ENCODE measurements around the gene SPATA9.
"Not testable (repeated sequence)": the region's sequence is repeated elsewhere in the genome, so short reads cannot be mapped to it uniquely, and the experiment has no call there.

SPATA9 gene

GRCh38 chr5:95672641-95673040 is 10.2 kb downstream of the SPATA9 start:
- no peak for DNase-seq

DNA sequence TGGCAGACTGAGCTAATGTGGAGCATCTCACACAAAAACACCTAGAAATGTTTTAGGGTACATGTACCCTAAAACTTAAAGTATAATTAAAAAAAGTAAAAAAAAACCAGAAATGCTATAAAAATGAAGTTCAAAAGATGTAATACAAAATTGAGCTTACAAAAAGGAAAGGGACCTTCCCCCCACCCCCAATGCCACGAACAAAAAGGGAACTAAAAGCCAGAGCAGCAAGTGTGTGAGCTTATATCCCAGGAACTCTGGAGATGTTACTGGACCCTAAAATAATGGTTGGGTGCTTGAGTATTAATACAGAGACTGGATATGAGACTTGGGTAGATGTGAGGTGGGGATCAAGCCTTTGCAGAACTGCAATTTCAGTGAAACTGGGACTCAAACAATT is 11.0 kb downstream of the SPATA9 start:
- DNase-seq, result no peak

- no peak for DNase-seq
These were observed 12.2 kb downstream of the SPATA9 start for GRCh38 chr5:95670568-95670967.

DNA sequence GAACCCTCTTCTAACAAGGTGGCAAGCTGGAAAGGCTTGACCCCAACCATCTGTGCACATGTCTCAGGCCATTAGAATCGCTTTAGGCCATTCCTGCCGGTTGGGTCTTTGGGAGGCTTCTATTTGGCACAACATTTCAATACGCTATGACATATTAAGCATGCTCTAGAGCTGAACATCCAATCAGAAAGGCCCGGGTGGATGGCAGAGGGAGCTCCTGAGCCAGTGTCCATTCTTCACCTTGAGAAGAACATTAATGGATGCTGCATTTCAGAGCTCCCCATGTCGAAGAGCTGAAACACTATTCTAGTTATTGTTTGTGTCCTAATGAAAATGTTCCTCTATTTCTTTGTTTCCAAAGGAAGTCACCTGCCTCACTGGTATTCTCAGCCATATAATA is 12.8 kb downstream of the SPATA9 start:
- DNase-seq, result no peak

GRCh38 chr5:95669540-95669939 is 13.3 kb downstream of the SPATA9 start:
- no peak for DNase-seq

GRCh38 chr5:95668728-95669127 is 14.1 kb downstream of the SPATA9 start:
- DNase-seq, result no peak

- DNase-seq, result no peak
These were observed 14.6 kb downstream of the SPATA9 start for GRCh38 chr5:95668216-95668615.

DNA sequence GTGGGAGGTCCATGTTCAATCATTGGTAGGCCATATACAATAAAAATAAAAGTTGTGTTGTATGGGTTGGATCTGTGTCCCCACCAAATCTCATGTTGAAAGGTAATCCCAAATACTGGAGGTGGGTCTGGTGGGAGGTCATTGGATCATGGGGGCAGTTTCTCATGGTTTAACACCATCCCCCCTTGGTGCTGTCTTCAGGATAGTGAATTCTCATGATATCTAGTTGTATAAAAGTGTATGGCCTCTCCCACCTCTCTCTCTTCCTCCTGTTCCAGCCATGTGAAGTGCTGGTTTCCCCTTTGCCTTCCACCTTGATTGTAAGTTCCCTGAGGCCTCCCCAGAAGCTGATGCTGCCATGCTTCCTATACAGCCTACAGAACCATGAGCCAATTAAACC is 15.1 kb downstream of the SPATA9 start:
- no peak for DNase-seq

DNA sequence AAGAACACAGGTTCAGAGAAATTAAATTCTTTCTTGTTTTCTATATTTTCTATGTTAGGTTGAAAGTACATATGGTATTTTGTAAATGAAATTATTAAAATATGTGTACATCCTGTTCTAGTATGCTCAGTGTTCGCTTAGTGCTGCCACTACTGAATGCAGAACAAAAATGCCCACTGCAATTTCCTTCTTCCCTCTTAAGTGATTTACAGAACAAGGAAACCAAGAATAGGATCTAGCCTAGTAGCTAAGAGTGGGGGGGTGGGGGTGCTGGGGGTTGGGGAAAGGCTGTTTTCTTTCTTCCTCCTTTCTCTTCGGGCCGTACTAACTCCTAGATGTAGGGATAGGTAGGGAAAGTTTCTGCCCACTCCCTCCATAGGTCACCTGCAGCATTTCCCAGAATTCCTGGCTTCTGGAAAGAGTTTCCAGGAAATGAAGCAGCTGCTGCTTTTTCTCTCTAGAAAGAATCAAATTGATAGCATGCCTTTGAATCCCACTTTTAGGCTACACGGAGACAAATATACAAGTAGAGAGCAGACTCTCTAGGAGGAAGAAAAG is 15.7 kb downstream of the SPATA9 start:
- no peak for DNase-seq

DNA sequence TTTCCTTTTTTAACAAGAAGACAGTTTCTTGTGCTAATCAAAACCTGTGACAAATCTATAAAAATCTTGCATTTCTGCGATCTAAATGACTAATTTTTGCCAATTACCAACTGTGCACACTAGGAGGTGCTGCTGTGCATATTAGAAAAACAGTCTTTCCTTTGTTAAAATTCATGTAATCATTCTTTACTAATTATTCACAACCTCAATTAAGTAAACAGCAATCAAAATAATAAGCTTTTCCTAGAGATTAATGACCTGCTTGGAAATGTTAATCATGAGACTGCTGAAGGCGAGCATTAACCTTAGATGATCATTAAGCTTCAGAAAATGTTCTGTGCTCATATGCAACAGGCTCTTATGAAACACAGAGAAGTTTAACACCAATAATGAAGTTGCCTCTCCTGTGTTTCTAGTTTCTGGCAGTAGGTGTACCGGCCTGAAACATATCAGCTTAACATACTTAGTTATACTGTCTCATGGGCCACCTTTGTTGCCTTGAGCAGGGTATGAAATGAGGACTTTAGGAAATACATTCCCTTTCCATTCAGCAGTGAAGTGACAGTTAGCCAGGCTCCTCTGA is 18.5 kb downstream of the SPATA9 start:
- peak; percentile 23 for DNase-seq

GRCh38 chr5:95662946-95663345 is 19.8 kb downstream of the SPATA9 start:
- no peak for DNase-seq

DNA sequence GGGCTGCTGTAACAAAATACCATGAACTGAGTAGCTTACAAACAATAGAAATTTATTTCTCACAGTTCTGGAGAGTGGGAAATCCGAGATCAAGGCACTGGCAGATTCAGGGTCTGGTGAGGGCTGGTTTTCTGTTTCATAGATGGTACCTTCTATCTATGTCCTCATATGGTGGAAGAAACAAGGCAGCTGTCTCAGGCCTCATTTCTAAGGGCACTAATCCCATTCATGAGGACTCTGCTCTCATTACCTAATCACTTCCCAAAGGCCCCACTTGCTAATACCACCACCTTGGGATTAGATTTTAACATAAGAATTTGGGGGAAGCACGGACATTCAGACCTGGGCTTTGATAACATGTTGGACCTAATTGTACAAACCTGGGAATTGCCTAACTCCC is 22.7 kb downstream of the SPATA9 start:
- no peak for DNase-seq

DNA sequence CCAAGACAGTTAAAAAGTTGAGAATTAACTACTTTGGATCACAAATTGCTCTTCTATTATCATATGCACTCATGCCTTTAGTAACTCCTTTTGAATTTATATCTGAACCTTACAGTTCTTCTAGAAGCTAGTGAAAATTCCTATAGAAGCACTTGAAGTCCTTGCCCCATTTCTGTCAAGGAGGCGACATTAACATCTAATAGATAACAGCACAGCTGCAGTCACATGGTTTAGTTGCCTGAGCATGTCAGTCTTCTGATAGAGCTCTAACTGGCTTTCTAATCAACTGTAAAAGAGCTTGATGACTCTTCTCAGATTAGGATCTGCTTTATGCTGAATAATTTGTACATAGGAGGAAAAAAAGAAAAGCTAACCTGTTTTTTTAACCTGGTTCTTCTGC is 27.2 kb downstream of the SPATA9 start:
- no peak for DNase-seq

DNA sequence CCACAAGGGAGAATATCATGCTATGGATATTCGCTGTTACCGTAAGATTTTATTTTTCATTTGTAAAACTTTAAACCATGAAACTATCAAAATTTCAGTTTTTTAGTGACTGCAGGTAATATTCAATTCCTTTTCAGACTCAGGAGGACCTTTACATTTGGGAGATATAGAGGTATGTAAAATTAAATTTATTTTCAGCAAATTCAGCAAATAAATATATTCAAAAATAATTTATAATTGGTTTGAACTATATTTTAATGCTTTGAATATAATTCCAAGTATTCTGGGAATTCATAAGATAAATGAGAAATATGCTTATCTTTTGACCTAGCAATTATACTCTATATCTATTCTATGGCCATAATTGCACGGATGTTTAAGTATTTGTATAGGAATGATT is 28.6 kb downstream of the SPATA9 start:
- no peak for DNase-seq

- no peak for DNase-seq
These were observed 29.9 kb downstream of the SPATA9 start for GRCh38 chr5:95652849-95653248.

DNA sequence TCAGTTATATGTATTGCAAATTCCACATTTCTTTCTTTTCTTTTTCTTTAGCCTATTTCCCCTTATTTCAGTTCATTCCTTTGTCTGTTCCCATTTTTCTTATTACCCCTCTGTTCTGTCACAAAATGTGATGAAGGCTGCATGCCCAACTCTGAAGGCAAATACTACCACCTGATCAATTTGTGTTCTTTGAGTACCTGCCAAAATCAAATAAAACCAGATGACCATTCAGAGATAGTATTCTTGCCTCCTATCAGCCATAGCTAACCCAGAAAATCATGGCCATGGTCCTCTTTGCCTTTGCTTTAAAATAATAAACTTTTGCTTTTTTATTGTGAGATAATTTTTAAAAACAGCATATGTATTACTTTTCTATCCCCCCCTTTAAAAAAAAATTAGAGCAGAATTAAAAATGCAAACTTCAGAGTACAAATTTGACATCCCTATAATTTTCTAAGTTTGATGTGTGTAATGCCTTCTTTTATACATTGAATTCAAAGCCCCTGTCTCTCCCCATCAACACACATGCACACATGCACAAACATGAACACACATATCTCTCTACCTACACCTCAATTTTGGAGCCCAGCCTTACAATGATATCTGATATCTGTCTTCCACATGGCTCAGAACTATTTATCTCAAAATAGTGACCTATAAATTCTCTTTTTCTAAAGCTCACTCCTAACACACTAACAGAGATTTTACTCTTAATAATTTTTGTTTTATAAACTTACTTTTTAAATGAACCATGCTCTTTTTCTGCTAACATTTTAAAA is 32.8 kb downstream of the SPATA9 start:
- no peak for DNase-seq

DNA sequence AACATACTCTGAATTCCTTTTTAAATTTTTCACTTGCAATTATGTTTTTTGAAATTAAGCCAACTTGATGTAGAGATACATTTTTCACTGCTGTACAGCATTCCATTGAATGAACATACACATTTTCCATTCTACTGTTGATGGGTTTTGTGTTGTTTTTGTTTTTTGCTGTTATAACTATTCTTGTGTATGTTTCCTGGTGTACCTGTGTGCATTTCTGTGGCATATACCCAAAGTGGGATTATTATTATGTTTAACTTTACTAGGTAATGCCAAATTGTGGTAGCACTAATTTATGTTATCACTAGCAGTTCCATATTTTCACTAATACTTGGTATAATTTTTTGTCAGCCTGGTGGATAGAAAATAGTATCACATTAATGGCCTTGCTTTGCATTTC is 33.5 kb downstream of the SPATA9 start:
- DNase-seq, result no peak

- DNase-seq, result no peak
These were observed 34.6 kb downstream of the SPATA9 start for GRCh38 chr5:95647886-95648860.

DNA sequence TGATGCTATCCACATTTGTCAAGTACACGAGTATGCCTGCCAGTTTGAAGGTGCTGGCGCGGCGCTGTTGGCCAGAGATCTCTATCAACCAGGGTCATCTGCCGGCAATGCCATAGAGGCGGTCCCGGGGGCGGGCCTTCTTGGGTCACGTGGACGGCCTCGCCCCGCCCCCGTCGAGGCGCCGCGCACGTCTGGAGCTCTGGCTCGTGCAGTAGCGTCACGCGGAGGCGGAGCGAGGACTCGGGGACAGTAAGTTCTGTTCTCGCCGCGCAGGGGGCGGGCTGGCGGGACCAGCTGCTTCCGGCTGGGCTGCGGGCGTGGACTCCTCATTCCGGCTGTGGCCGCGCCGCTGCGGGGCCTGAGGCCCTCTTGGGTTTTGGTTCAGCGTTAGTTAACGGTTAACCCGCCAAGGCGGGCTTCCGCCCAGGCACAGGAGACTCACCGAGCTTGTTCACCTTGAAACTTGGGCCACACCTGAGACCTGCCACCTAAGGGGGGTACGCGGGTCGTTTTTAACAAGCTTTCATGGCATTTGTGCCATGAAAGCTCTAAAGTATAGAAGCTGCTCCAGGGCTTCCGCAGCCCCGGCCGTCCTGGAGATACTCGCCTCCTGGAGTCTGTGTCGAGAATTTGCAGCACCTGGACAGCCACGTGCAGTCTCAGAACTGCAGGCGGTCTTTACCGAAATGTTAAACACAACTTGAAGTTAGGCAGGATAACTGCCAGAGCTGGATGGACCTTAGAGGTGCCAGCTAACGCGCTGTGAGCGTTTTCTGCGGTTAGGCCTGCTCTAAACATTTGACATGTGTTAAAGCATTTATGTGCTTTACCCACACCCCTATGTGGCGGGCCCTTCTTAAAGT is 36.0 kb downstream of the SPATA9 start, which contains the start of gene RFESD:
Gene RFESD, plus strand, starts transcription at position 209 of the 863 bp plus-strand sequence. CDS start 5,495 bp downstream, outside the sequence.
- DNase-seq, result peak; percentile 82

DNA sequence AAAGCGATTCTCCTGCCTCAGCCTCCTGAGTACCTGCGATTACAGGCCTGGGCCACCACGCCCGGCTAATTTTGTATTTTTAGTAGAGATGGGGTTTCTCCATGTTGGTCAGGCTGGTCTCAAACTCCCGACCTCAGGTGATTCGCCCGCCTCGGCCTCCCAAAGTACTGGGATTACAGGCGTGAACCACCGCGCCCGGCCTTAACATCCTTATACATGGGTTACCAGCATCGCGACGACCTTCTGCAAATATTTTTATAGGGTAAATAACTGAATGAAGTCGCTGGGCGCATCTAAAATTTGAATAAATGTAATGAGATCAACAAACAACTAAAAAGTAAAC is 36.6 kb downstream of the SPATA9 start:
- not testable (repeated sequence) for DNase-seq

DNA sequence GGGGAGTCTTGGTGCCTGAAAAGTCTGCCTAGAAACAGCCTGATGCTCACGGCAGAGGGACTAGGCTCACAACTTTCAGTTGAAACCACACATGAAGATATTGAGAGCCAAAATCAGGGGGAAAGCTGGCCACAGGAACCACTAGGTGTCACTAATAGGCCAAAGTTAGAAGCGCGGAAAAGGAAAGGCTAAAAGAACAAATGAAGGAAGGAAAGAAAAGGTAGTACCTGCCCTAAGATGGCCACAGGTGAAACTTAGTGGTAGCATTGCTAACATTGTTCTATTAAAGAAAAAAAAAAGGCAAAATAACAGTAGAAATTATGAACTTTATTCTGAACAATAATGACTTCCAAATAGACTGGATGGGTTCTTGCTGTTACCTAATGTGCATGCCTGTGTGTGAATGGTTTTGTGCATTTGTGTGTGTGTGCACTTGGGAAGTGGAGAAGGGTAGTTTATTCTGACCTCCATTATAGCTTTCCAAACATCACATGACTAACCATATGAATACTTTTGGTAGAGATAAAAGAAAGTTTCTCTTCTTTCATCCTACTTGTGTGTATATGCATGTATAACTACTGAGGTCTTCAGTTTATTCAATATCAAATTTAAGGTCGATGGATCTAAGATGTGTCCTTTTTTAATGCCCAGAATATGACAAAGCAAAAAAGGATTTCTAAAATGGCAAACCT is 38.3 kb downstream of the SPATA9 start:
- peak; percentile 29 for DNase-seq

GRCh38 chr5:95643152-95643551 is 39.6 kb downstream of the SPATA9 start:
- no peak for DNase-seq
